NCI-H1694 (cell line): ENCODE measurements around the gene CTIF.
A peak's percentile ranks its signal among the peaks of the same experiment; 100 is the strongest.

Experiments
- DNase-seq: peaks from one replicate; lab custom pipeline; 2025; lab: John Stamatoyannopoulos, UW

CTIF gene

GRCh38 chr18:48620071-48620470 is 81.2 kb downstream of the CTIF start:
- no peak for DNase-seq

- DNase-seq, result no peak
These were observed 82.4 kb downstream of the CTIF start for GRCh38 chr18:48621240-48621639.

GRCh38 chr18:48621815-48622555 is 83.2 kb downstream of the CTIF start:
- no peak for DNase-seq

GRCh38 chr18:48622911-48623431 is 84.1 kb downstream of the CTIF start:
- DNase-seq, result peak; percentile 3

- no peak for DNase-seq
These were observed 84.8 kb downstream of the CTIF start for GRCh38 chr18:48623468-48624235.

- DNase-seq, result no peak
These were observed 86.0 kb downstream of the CTIF start for GRCh38 chr18:48624856-48625255.

- no peak for DNase-seq
These were observed 88.4 kb downstream of the CTIF start for GRCh38 chr18:48627216-48627615.

- DNase-seq, result no peak
These were observed 91.0 kb downstream of the CTIF start for GRCh38 chr18:48629730-48630324.

GRCh38 chr18:48631851-48632250 is 93.0 kb downstream of the CTIF start:
- no peak for DNase-seq

- no peak for DNase-seq
These were observed 93.9 kb downstream of the CTIF start for GRCh38 chr18:48632676-48633257.

- DNase-seq, result no peak
These were observed 95.7 kb downstream of the CTIF start for GRCh38 chr18:48634491-48634890.

GRCh38 chr18:48634975-48635374 is 96.1 kb downstream of the CTIF start:
- no peak for DNase-seq

- DNase-seq, result no peak
These were observed 97.0 kb downstream of the CTIF start for GRCh38 chr18:48635806-48636205.

- DNase-seq, result no peak
These were observed 97.6 kb downstream of the CTIF start for GRCh38 chr18:48636436-48636835.

GRCh38 chr18:48637081-48637990 is 98.5 kb downstream of the CTIF start:
- DNase-seq, result no peak

GRCh38 chr18:48638451-48638850 is 99.6 kb downstream of the CTIF start:
- no peak for DNase-seq

- DNase-seq, result no peak
These were observed 100.3 kb downstream of the CTIF start for GRCh38 chr18:48638896-48639771.

GRCh38 chr18:48639772-48640432 is 101.1 kb downstream of the CTIF start:
- no peak for DNase-seq

- DNase-seq, result no peak
These were observed 101.9 kb downstream of the CTIF start for GRCh38 chr18:48640566-48641270.
